Measurements from ENCODE around the gene PTRH1. TPM values are rescaled to one million over a fixed set of nuclear protein-coding genes. Genes with fewer than 3 reads are reported as not detected.

PTRH1 gene
- total RNA-seq, 1 experiment from 2014 or later = 17.5 TPM

GRCh38 chr9:127720031-127720864, 4.8 kb upstream of the PTRH1 start:
- no peak for DNase-seq (ENCODE audit: low read depth)

- DNase-seq (ENCODE audit: low read depth) = peak; percentile 33
Observed at GRCh38 chr9:127717766-127718165, 2.3 kb upstream of the PTRH1 start.

- no peak for DNase-seq (ENCODE audit: low read depth)
Observed at GRCh38 chr9:127716412-127716811, 949 bp upstream of the PTRH1 start.

GRCh38 chr9:127714951-127715469, 453 bp downstream of the PTRH1 start:
- no peak for DNase-seq (ENCODE audit: low read depth)

- DNase-seq (ENCODE audit: low read depth) = no peak
Observed at GRCh38 chr9:127714020-127714750, 1.3 kb downstream of the PTRH1 start.

- DNase-seq (ENCODE audit: low read depth) = no peak
Observed at GRCh38 chr9:127712867-127713266, 2.6 kb downstream of the PTRH1 start.

GRCh38 chr9:127712371-127712770, 3.1 kb downstream of the PTRH1 start:
- no peak for DNase-seq (ENCODE audit: low read depth)

- no peak for DNase-seq (ENCODE audit: low read depth)
Observed at GRCh38 chr9:127711831-127712274, 3.6 kb downstream of the PTRH1 start.

- no peak for DNase-seq (ENCODE audit: low read depth)
Observed at GRCh38 chr9:127711226-127711701, 4.2 kb downstream of the PTRH1 start.

- DNase-seq (ENCODE audit: low read depth) = no peak
Observed at GRCh38 chr9:127710204-127710783, 5.2 kb downstream of the PTRH1 start.

GRCh38 chr9:127708952-127709587, 6.4 kb downstream of the PTRH1 start:
- no peak for DNase-seq (ENCODE audit: low read depth)

- no peak for DNase-seq (ENCODE audit: low read depth)
Observed at GRCh38 chr9:127707766-127708165, 7.7 kb downstream of the PTRH1 start.

- peak; percentile 56 for DNase-seq (ENCODE audit: low read depth)
Observed at GRCh38 chr9:127706836-127707241, 8.6 kb downstream of the PTRH1 start, which contains the start of gene CFAP157. CFAP157 (plus strand) TSS chr9:127706988; CDS start chr9:127707032, 44 bp downstream.

- DNase-seq (ENCODE audit: low read depth) = no peak
Observed at GRCh38 chr9:127705577-127706379, 9.7 kb downstream of the PTRH1 start.

GRCh38 chr9:127703289-127703946, 12.0 kb downstream of the PTRH1 start:
- no peak for DNase-seq (ENCODE audit: low read depth)

GRCh38 chr9:127700594-127701255, 14.7 kb downstream of the PTRH1 start:
- DNase-seq (ENCODE audit: low read depth) = no peak

GRCh38 chr9:127700140-127700539, 15.3 kb downstream of the PTRH1 start:
- DNase-seq (ENCODE audit: low read depth) = no peak

- DNase-seq (ENCODE audit: low read depth) = no peak
Observed at GRCh38 chr9:127698985-127699670, 16.3 kb downstream of the PTRH1 start.

- DNase-seq (ENCODE audit: low read depth) = no peak
Observed at GRCh38 chr9:127698386-127698785, 17.1 kb downstream of the PTRH1 start.
